ENCODE data around the gene BLVRB.

DNA sequence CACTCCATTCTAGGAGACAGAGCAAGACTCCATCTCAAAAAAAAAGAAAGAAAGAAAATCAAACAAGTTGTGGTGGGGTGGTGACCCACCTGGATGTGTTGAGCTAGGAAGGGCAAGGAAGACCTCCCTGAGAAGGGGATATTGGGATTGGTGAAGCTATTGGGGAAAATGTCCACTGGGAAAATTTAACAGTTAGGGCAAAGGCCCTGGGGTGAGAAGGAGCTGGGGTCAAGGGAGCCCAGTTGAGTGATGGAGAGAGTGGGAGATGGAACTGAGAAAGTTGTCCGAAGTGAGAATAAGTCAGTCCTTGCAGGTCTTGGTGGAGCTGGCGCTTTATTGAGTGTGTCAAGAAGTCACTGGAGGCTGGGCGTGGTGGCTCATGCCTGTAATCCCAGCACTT is 27.3 kb downstream of the BLVRB start:
- no peak for TF ChIP-seq EP300 (IDR thresholded peaks at IDR 0.05)
- no peak for TF ChIP-seq POLR2A (IDR thresholded peaks at IDR 0.05; ENCODE audit: low read length)
- TF ChIP-seq, protein P1, sequence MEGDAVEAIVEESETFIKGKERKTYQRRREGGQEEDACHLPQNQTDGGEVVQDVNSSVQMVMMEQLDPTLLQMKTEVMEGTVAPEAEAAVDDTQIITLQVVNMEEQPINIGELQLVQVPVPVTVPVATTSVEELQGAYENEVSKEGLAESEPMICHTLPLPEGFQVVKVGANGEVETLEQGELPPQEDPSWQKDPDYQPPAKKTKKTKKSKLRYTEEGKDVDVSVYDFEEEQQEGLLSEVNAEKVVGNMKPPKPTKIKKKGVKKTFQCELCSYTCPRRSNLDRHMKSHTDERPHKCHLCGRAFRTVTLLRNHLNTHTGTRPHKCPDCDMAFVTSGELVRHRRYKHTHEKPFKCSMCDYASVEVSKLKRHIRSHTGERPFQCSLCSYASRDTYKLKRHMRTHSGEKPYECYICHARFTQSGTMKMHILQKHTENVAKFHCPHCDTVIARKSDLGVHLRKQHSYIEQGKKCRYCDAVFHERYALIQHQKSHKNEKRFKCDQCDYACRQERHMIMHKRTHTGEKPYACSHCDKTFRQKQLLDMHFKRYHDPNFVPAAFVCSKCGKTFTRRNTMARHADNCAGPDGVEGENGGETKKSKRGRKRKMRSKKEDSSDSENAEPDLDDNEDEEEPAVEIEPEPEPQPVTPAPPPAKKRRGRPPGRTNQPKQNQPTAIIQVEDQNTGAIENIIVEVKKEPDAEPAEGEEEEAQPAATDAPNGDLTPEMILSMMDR (IDR thresholded peaks at IDR 0.05) = no peak
- no peak for TF ChIP-seq ZSCAN20 (CRISPR knock-in tag; IDR thresholded peaks at IDR 0.05)
- TF ChIP-seq CHD4 (IDR thresholded peaks at IDR 0.05; ENCODE audit: borderline replicate concordance) = no peak
- TF ChIP-seq BHLHE40 (IDR thresholded peaks at IDR 0.05; ENCODE audit: low read depth, low read length) = no peak
- no peak for TF ChIP-seq RNF2 (IDR thresholded peaks at IDR 0.05; ENCODE audit: borderline replicate concordance, low read depth)
- no peak for TF ChIP-seq POLR2AphosphoS2 (conservative IDR thresholded peaks at IDR 0.05; ENCODE audit: low read length)
- no peak for TF ChIP-seq HOXA7 (CRISPR knock-in tag; IDR thresholded peaks at IDR 0.05)
- TF ChIP-seq, protein P2, sequence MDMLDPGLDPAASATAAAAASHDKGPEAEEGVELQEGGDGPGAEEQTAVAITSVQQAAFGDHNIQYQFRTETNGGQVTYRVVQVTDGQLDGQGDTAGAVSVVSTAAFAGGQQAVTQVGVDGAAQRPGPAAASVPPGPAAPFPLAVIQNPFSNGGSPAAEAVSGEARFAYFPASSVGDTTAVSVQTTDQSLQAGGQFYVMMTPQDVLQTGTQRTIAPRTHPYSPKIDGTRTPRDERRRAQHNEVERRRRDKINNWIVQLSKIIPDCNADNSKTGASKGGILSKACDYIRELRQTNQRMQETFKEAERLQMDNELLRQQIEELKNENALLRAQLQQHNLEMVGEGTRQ (IDR thresholded peaks at IDR 0.05) = no peak

Measured in A549 (cell line).